ENCODE results near the gene MGAT5B. TPM values are rescaled to one million over a fixed set of nuclear protein-coding genes. Genes with fewer than 3 reads are reported as not detected.

The MGAT5B gene
- total and polyA plus RNA-seq, 10 donors = 0.02 to 2.0 (median 0.75) TPM

Other genes starting within 250 kb of the MGAT5B start
- gene ST6GALNAC1, start 224.6 kb upstream of the MGAT5B start, total RNA-seq = 10 to 100 TPM in 6 of 7 donors, 1 to 10 TPM in 1; 6.1 to 25.3 (median 13.5) TPM
- 10 to 100 TPM in 1 of 3 donors, 1 to 10 TPM in 2; 2.3 to 13.2 (median 4.8) TPM for gene ST6GALNAC1, start 224.6 kb upstream of the MGAT5B start, polyA plus RNA-seq
- gene MXRA7, start 157.4 kb upstream of the MGAT5B start, total RNA-seq = 100 to 1,000 TPM in 6 of 7 donors, 10 to 100 TPM in 1; 89.4 to 172 (median 121) TPM
- 10 to 100 TPM; 37.8 to 66.2 (median 48.7) TPM for gene MXRA7, start 157.4 kb upstream of the MGAT5B start, polyA plus RNA-seq
- 10 to 100 TPM; 21.2 to 54.3 (median 38.6) TPM for gene JMJD6, start 141.8 kb upstream of the MGAT5B start, total RNA-seq
- 10 to 100 TPM; 21.4 to 37.3 (median 32.7) TPM for gene JMJD6, start 141.8 kb upstream of the MGAT5B start, polyA plus RNA-seq
- 10 to 100 TPM; 35.8 to 53.4 (median 49.1) TPM for gene METTL23, start 141.6 kb upstream of the MGAT5B start, total RNA-seq
- gene METTL23, start 141.6 kb upstream of the MGAT5B start, polyA plus RNA-seq = 10 to 100 TPM; 54.7 to 72.7 (median 57.0) TPM
- gene SRSF2, start 131.1 kb upstream of the MGAT5B start, total RNA-seq = 100 to 1,000 TPM; 181 to 239 (median 202) TPM
- gene SRSF2, start 131.1 kb upstream of the MGAT5B start, polyA plus RNA-seq = 100 to 1,000 TPM; 159 to 189 (median 161) TPM
- 10 to 100 TPM; 22.8 to 45.4 (median 35.3) TPM for gene MFSD11, start 130.3 kb upstream of the MGAT5B start, total RNA-seq
- gene MFSD11, start 130.3 kb upstream of the MGAT5B start, polyA plus RNA-seq = 10 to 100 TPM in 1 of 3 donors, 1 to 10 TPM in 2; 6.9 to 11.3 (median 7.8) TPM